ENCODE results near the gene MARCHF6. TPM values are rescaled to one million over a fixed set of nuclear protein-coding genes. Genes with fewer than 3 reads are reported as not detected.

MARCHF6 gene
- total RNA-seq, 4 donors from 2014 or later: 93.5 to 177 (median 111) TPM

DNA sequence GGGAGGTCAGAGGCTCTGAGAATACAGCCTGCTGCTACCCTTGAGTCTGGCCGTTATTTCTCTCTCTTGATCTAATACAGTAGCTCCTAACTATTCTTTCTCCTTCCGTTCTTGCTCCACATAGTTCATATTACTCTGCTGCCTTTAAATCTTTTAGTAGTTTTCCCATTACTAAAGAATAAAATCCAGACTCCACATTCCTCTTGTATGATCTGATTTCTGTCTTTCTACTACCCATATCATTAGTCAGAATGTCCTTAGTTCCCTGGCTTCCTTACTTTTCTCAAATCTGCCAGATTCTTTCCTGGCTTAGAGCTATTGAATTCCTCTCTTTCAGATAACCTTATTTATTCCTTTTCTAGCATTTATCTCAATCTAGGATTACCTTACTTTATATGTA is 40.0 kb downstream of the MARCHF6 start:
- Histone ChIP-seq H3K9me3 (no peaks in the 10 kb centered on the region), H3K27ac (no peak overlapping the region), H3K4me3 (no peak overlapping the region), H3K36me3 (peaks cover 0 to 73% (median 34%) of the 10 kb centered on the region in 4 donors), H3K4me1 (no peaks in the 10 kb centered on the region), H3K27me3 (no peaks in the 10 kb centered on the region)
- WGBS, 2 donors (ENCODE audit: low coverage in 1 of 2): 80 to 85% methylated on average over 2 of the region's 2 CpGs
- TF ChIP-seq EP300 (IDR thresholded peaks at IDR 0.05; ENCODE audit: low read depth): no peak
- no peak for TF ChIP-seq POLR2A (IDR thresholded peaks at IDR 0.05)
- TF ChIP-seq POLR2AphosphoS5 (IDR thresholded peaks at IDR 0.05): no peak
- TF ChIP-seq, protein P1, sequence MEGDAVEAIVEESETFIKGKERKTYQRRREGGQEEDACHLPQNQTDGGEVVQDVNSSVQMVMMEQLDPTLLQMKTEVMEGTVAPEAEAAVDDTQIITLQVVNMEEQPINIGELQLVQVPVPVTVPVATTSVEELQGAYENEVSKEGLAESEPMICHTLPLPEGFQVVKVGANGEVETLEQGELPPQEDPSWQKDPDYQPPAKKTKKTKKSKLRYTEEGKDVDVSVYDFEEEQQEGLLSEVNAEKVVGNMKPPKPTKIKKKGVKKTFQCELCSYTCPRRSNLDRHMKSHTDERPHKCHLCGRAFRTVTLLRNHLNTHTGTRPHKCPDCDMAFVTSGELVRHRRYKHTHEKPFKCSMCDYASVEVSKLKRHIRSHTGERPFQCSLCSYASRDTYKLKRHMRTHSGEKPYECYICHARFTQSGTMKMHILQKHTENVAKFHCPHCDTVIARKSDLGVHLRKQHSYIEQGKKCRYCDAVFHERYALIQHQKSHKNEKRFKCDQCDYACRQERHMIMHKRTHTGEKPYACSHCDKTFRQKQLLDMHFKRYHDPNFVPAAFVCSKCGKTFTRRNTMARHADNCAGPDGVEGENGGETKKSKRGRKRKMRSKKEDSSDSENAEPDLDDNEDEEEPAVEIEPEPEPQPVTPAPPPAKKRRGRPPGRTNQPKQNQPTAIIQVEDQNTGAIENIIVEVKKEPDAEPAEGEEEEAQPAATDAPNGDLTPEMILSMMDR (IDR thresholded peaks at IDR 0.05): no peak
- intact Hi-C loops (cut with DNase I; ENCODE audit: low total_unique reads): no loop called here
- no peak for DNase-seq
- in situ Hi-C loops (cut with MboI; ENCODE audit: low pct_ligation_motif_present in 1 of 4, low pct_unique_long_range_greater_than_20kb in 1 of 4, low sequenced_read_pairs in 3 of 4): no loop called here

DNA sequence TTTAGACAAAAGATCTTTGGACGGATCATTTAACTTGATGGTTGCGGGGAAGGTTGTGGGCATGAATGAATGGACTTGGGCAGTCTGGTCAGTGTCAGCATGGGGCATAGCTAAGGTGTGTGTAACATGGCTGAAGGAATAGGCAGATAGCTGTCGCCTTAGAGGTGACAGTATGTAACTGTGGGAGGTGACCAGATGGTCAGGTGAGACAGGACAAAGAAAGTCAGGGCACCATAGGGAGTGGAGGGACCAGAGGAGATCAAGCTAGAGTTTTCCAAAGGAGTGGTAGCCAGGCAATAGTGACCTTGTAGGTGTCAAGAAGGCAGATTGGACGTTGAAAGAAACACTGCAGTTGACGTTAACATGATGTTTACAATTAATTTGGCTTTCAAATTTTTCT is 43.1 kb downstream of the MARCHF6 start:
- DNase-seq: no peak
- 75 to 85% methylated on average over 4 to 5 of the region's 5 CpGs for WGBS, 2 donors (ENCODE audit: low coverage in 1 of 2)
- Histone ChIP-seq H3K27ac (no peak overlapping the region), H3K9me3 (no peaks in the 10 kb centered on the region), H3K36me3 (peaks cover 0 to 72% (median 23%) of the 10 kb centered on the region in 4 donors), H3K4me1 (peaks cover 0 to 5% (median 0%) of the 10 kb centered on the region in 4 donors), H3K27me3 (no peaks in the 10 kb centered on the region), H3K4me3 (no peak overlapping the region)
- TF ChIP-seq, protein P1 (IDR thresholded peaks at IDR 0.05): no peak
- TF ChIP-seq EP300 (IDR thresholded peaks at IDR 0.05; ENCODE audit: low read depth) (no peak), POLR2AphosphoS5 (IDR thresholded peaks at IDR 0.05) (no peak)
- intact Hi-C loops (cut with DNase I; ENCODE audit: low total_unique reads) (no loop called here), in situ Hi-C loops (cut with MboI; ENCODE audit: low pct_ligation_motif_present in 1 of 4, low pct_unique_long_range_greater_than_20kb in 1 of 4, low sequenced_read_pairs in 3 of 4) (no loop called here)

DNA sequence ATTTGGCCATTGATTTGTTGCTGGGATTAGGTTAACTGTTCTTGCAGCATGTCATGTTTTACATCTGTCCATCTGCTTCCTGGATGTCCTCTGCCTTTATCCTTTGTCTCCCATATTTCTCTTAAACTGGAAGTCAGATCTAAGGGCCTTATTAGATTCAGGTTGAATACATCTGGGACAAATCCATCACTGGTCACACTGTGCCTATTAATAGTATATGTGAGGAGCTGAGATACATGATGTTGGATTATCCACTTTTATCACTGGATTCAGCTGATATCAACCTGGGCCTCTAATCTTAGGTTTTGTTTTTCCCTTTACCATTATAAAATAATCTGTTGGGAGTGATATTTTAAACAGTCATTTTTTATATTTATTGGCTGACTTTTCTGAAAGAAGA is 46.3 kb downstream of the MARCHF6 start:
- no peaks in the 10 kb centered on the region for H3K9me3 ChIP-seq
- intact Hi-C loops (cut with DNase I; ENCODE audit: low total_unique reads): no loop called here
- no peak overlapping the region for H3K4me3 ChIP-seq
- no peak for DNase-seq
- H3K27ac ChIP-seq: peak overlapping the region in 2 of 4 donors; percentile 5 to 7
- H3K36me3 ChIP-seq: peaks cover 0 to 65% (median 20%) of the 10 kb centered on the region in 4 donors
- TF ChIP-seq POLR2AphosphoS5 (IDR thresholded peaks at IDR 0.05) (no peak), POLR2A (IDR thresholded peaks at IDR 0.05) (no peak), EP300 (IDR thresholded peaks at IDR 0.05; ENCODE audit: low read depth) (no peak)
- TF ChIP-seq, protein P1 (IDR thresholded peaks at IDR 0.05): no peak
- in situ Hi-C loops (cut with MboI; ENCODE audit: low pct_ligation_motif_present in 1 of 4, low pct_unique_long_range_greater_than_20kb in 1 of 4, low sequenced_read_pairs in 3 of 4): no loop called here
- H3K4me1 ChIP-seq: peaks cover 0 to 5% (median 0%) of the 10 kb centered on the region in 4 donors
- H3K27me3 ChIP-seq: no peaks in the 10 kb centered on the region

DNA sequence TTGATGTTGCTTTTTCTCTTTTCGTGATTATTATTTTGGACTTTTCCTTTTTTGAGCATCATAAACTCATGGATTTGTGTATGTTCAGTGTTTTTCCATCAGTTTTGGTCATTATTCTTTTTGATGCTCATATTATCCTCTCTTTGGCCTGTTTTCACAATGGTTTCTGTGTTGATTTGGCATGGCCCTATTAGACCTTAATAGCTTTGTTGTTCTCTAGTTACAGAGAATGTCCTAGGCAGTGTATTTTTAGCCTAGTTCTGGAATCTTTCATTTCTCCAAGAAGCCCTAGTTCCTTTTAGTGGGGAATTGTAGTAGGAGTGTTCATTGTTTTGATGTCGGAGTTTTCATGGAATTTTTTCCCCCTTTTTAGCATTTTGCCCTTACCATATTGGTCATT is 46.9 kb downstream of the MARCHF6 start:
- Histone ChIP-seq H3K4me3 (no peak overlapping the region), H3K27me3 (no peaks in the 10 kb centered on the region), H3K27ac (peak overlapping the region in 3 of 4 donors; percentile 5 to 13 (median 7)), H3K36me3 (peaks cover 0 to 62% (median 19%) of the 10 kb centered on the region in 4 donors), H3K4me1 (peaks cover 0 to 5% (median 0%) of the 10 kb centered on the region in 4 donors), H3K9me3 (no peaks in the 10 kb centered on the region)
- in situ Hi-C loops (cut with MboI; ENCODE audit: low pct_ligation_motif_present in 1 of 4, low pct_unique_long_range_greater_than_20kb in 1 of 4, low sequenced_read_pairs in 3 of 4): no loop called here
- 93 to 100% methylated on average over 2 of the region's 2 CpGs for WGBS, 2 donors (ENCODE audit: low coverage in 1 of 2)
- TF ChIP-seq POLR2AphosphoS5 (IDR thresholded peaks at IDR 0.05) (no peak), POLR2A (IDR thresholded peaks at IDR 0.05) (no peak), EP300 (IDR thresholded peaks at IDR 0.05; ENCODE audit: low read depth) (no peak)
- TF ChIP-seq, protein P1 (IDR thresholded peaks at IDR 0.05): no peak
- DNase-seq: no peak
- intact Hi-C loops (cut with DNase I; ENCODE audit: low total_unique reads): no loop called here

All from transverse colon (tissue), 4 donors.